HepG2 (cell line): ENCODE data around the gene PUS1. TPM values are rescaled to one million over a fixed set of nuclear protein-coding genes. Genes with fewer than 3 reads are reported as not detected.

Experiments used
- GABPB1 ChIP-seq: IDR thresholded peaks from 2 replicates; pipeline ENCODE4 v1.6.1; 2016; ENCODE audit warnings: mild to moderate bottlenecking, missing genetic modification reagents, moderate library complexity, missing compliant biosample characterization
- TEAD2 ChIP-seq: sonication (generic); formaldehyde crosslinking; IDR thresholded peaks from 2 replicates; pipeline ENCODE4 v1.9.0; 2021; ENCODE audit warnings: missing genetic modification reagents
- U2AF1 ChIP-seq: fragments of 200-400 bp; formaldehyde crosslinking; optimal IDR thresholded peaks from 2 replicates; pipeline ENCODE3; 2017; ENCODE audit warnings: mild to moderate bottlenecking, low read depth, low read length
- ZNF709 ChIP-seq: sonication (generic); formaldehyde crosslinking; IDR thresholded peaks from 2 replicates; pipeline ENCODE4 v1.5.0; 2020; ENCODE audit warnings: mild to moderate bottlenecking, missing genetic modification reagents
- ZNF724P ChIP-seq: sonication (generic); formaldehyde crosslinking; IDR thresholded peaks from 2 replicates; pipeline ENCODE4 v1.8.0; 2022; ENCODE audit warnings: missing genetic modification reagents, borderline replicate concordance
- ZNF816 ChIP-seq: sonication (generic); formaldehyde crosslinking; IDR thresholded peaks from 2 replicates; pipeline ENCODE4 v1.8.0; 2022; ENCODE audit warnings: missing genetic modification reagents, mild to moderate bottlenecking, borderline replicate concordance
- ZSCAN22 ChIP-seq: sonication (generic); formaldehyde crosslinking; IDR thresholded peaks from 2 replicates; pipeline ENCODE4 v1.4.0; 2020; ENCODE audit warnings: mild to moderate bottlenecking, missing genetic modification reagents
- polyA plus RNA-seq, 8 experiments: library from polyadenylated mRNA; depleted of rRNA in 3 of 8; stranded (reverse) in 7 of 8; unstranded in 1 of 8; fragments of >200 nt; fragmentation: Illumina TruSeq in 4 of 8; extraction: Trizol in 4 of 8; gene quantifications; 2 replicates each; pipeline versions ENCODE4 v1.2.1 to v1.2.3, GENCODE V29; 2011 to 2016; ENCODE audit warnings: low read depth in 4 of 8, missing spikeins in 1 of 8, mixed read lengths in 1 of 8; ENCODE audit not compliant: insufficient read depth in 1 of 8
- total RNA-seq, 5 experiments: library from RNA; depleted of rRNA; stranded (reverse); fragments of >200 nt; fragmentation: Illumina TruSeq; extraction: Trizol; gene quantifications; 2 replicates each; pipeline ENCODE4 v1.2.3, GENCODE V29; 2016; ENCODE audit warnings: low read depth in 1 of 5
- TF ChIP-seq, protein P1 (sequence below): sonication (generic); formaldehyde crosslinking; IDR thresholded peaks from 2 replicates; pipeline ENCODE4 v1.5.0; 2020; ENCODE audit warnings: mild to moderate bottlenecking, missing genetic modification reagents
- TF ChIP-seq, protein P2 (sequence below): sonication (generic); formaldehyde crosslinking; IDR thresholded peaks from 2 replicates; pipeline ENCODE4 v1.4.0; 2020; ENCODE audit warnings: mild to moderate bottlenecking, missing genetic modification reagents, borderline replicate concordance
- TF ChIP-seq, protein P3 (sequence below): IDR thresholded peaks from 2 replicates; pipeline ENCODE4 v1.6.1; 2016; ENCODE audit warnings: low read depth, control low read depth
- TF ChIP-seq, protein P4 (sequence below): sonication (generic); formaldehyde crosslinking; IDR thresholded peaks from 2 replicates; pipeline ENCODE4 v1.5.0; 2020; ENCODE audit warnings: mild to moderate bottlenecking, missing genetic modification reagents
- TF ChIP-seq, protein P5 (sequence below): sonication (generic); formaldehyde crosslinking; IDR thresholded peaks from 2 replicates; pipeline ENCODE4 v1.4.0; 2020; ENCODE audit warnings: mild to moderate bottlenecking, missing genetic modification reagents, borderline replicate concordance

PUS1 gene
- total and polyA plus RNA-seq, 2 of the 13 experiments (the other 11 are each of a cell fraction or from before 2014, with no cell fraction given) = 19.2 to 24.7 TPM

DNA sequence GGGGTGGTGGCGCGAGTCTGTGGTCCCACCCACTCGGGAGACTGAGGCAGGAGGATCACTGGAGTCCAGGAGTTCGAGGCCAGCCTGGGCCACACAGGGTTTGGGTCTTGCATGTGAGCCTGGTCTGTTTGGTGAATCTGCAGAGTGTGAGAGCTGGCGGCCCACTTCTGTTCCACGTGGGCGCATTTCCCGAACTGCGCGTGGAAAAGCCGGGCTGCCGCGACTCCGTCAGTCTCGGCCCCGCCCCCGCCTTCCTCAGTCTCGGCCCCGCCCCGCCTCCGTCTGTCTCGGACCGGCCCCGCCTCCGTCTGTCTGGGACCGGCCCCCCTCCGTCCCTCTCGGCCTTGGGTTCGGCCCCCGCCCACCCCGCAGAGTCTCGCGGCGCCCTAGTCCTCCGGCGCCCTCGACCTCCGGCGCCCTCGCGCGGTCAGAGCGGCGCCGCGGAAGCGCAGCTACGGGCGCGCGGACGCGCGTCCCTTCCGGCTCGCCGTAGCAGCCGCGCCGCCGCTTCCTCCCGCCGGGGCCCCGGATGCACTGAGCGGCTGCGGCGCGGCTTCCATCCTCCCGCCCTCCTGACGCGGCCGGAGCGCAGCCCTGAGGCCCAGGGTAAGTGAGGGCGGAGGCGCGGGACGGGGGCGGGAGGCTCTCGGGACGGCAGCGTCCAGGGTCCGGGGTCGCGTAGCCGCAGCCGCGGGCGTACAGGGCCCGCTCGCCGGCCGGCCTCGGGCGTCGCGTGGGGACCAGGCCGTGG is 20.5 kb downstream of the PUS1 start, which contains the start of gene EP400 (continued):
- TF ChIP-seq ZSCAN22 (CRISPR knock-in tag) = 0 out of 2 replicates have a peak, but pooled peaks have one; percentile 35
- TF ChIP-seq, protein P1, sequence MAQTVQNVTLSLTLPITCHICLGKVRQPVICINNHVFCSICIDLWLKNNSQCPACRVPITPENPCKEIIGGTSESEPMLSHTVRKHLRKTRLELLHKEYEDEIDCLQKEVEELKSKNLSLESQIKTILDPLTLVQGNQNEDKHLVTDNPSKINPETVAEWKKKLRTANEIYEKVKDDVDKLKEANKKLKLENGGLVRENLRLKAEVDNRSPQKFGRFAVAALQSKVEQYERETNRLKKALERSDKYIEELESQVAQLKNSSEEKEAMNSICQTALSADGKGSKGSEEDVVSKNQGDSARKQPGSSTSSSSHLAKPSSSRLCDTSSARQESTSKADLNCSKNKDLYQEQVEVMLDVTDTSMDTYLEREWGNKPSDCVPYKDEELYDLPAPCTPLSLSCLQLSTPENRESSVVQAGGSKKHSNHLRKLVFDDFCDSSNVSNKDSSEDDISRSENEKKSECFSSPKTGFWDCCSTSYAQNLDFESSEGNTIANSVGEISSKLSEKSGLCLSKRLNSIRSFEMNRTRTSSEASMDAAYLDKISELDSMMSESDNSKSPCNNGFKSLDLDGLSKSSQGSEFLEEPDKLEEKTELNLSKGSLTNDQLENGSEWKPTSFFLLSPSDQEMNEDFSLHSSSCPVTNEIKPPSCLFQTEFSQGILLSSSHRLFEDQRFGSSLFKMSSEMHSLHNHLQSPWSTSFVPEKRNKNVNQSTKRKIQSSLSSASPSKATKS = no peak; the same call in 1 of the 2 replicates
- TF ChIP-seq, protein P2, sequence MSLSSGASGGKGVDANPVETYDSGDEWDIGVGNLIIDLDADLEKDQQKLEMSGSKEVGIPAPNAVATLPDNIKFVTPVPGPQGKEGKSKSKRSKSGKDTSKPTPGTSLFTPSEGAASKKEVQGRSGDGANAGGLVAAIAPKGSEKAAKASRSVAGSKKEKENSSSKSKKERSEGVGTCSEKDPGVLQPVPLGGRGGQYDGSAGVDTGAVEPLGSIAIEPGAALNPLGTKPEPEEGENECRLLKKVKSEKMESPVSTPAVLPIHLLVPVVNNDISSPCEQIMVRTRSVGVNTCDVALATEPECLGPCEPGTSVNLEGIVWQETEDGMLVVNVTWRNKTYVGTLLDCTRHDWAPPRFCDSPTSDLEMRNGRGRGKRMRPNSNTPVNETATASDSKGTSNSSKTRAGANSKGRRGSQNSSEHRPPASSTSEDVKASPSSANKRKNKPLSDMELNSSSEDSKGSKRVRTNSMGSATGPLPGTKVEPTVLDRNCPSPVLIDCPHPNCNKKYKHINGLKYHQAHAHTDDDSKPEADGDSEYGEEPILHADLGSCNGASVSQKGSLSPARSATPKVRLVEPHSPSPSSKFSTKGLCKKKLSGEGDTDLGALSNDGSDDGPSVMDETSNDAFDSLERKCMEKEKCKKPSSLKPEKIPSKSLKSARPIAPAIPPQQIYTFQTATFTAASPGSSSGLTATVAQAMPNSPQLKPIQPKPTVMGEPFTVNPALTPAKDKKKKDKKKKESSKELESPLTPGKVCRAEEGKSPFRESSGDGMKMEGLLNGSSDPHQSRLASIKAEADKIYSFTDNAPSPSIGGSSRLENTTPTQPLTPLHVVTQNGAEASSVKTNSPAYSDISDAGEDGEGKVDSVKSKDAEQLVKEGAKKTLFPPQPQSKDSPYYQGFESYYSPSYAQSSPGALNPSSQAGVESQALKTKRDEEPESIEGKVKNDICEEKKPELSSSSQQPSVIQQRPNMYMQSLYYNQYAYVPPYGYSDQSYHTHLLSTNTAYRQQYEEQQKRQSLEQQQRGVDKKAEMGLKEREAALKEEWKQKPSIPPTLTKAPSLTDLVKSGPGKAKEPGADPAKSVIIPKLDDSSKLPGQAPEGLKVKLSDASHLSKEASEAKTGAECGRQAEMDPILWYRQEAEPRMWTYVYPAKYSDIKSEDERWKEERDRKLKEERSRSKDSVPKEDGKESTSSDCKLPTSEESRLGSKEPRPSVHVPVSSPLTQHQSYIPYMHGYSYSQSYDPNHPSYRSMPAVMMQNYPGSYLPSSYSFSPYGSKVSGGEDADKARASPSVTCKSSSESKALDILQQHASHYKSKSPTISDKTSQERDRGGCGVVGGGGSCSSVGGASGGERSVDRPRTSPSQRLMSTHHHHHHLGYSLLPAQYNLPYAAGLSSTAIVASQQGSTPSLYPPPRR = no peak
- TF ChIP-seq ZNF816 (CRISPR knock-in tag) = no peak; the same call in 1 of the 2 replicates
- TF ChIP-seq ZNF709 (CRISPR knock-in tag) = peak; percentile 25; the same call in 1 of the 2 replicates
- TF ChIP-seq, protein P3, sequence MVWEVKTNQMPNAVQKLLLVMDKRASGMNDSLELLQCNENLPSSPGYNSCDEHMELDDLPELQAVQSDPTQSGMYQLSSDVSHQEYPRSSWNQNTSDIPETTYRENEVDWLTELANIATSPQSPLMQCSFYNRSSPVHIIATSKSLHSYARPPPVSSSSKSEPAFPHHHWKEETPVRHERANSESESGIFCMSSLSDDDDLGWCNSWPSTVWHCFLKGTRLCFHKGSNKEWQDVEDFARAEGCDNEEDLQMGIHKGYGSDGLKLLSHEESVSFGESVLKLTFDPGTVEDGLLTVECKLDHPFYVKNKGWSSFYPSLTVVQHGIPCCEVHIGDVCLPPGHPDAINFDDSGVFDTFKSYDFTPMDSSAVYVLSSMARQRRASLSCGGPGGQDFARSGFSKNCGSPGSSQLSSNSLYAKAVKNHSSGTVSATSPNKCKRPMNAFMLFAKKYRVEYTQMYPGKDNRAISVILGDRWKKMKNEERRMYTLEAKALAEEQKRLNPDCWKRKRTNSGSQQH (CRISPR knock-in tag) = no peak; the same call in 1 of the 2 replicates
- TF ChIP-seq U2AF1 = no peak
- peak; percentile 87 for TF ChIP-seq GABPB1 (CRISPR knock-in tag)
- TF ChIP-seq, protein P4, sequence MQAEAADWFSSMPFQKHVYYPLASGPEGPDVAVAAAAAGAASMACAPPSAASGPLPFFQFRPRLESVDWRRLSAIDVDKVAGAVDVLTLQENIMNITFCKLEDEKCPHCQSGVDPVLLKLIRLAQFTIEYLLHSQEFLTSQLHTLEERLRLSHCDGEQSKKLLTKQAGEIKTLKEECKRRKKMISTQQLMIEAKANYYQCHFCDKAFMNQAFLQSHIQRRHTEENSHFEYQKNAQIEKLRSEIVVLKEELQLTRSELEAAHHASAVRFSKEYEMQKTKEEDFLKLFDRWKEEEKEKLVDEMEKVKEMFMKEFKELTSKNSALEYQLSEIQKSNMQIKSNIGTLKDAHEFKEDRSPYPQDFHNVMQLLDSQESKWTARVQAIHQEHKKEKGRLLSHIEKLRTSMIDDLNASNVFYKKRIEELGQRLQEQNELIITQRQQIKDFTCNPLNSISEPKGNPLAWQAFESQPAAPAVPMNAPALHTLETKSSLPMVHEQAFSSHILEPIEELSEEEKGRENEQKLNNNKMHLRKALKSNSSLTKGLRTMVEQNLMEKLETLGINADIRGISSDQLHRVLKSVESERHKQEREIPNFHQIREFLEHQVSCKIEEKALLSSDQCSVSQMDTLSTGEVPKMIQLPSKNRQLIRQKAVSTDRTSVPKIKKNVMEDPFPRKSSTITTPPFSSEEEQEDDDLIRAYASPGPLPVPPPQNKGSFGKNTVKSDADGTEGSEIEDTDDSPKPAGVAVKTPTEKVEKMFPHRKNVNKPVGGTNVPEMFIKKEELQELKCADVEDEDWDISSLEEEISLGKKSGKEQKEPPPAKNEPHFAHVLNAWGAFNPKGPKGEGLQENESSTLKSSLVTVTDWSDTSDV = no peak
- no peak for TF ChIP-seq TEAD2
- TF ChIP-seq, protein P5, sequence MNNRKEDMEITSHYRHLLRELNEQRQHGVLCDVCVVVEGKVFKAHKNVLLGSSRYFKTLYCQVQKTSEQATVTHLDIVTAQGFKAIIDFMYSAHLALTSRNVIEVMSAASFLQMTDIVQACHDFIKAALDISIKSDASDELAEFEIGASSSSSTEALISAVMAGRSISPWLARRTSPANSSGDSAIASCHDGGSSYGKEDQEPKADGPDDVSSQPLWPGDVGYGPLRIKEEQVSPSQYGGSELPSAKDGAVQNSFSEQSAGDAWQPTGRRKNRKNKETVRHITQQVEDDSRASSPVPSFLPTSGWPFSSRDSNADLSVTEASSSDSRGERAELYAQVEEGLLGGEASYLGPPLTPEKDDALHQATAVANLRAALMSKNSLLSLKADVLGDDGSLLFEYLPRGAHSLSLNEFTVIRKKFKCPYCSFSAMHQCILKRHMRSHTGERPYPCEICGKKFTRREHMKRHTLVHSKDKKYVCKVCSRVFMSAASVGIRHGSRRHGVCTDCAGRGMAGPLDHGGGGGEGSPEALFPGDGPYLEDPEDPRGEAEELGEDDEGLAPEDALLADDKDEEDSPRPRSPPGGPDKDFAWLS = no peak
- 0 out of 2 replicates have a peak, but pooled peaks have one; percentile 57 for TF ChIP-seq ZNF724P (CRISPR knock-in tag)
